HCT116 (cell line): ENCODE data around the gene ACAN. TPM values are rescaled to one million over a fixed set of nuclear protein-coding genes. Genes with fewer than 3 reads are reported as not detected.

Experiments used
- ATAC-seq: fragments of 200-7000 bp; cut with Tn5 transposase; 2 replicates; pipeline ENCODE4 v1.9.1; 2020; ENCODE audit warnings: mild to moderate bottlenecking, moderate library complexity
- BruUV-seq: library from RNA; stranded (reverse); fragments of 400-500 nt; replicated peaks from 2 replicates; lab custom pipeline; 2021; lab: Mats Ljungman, UMichigan
- CTCF ChIA-PET: fragments of 300-600 bp; sonication (Branson Sonifier 250); formaldehyde crosslinking; loops from one replicate; lab custom pipeline; 2021; ENCODE audit warnings: antibody characterized with exemption; lab: Charles Lee
- POLR2A ChIA-PET: fragments of 300-600, 350-600 bp; sonication (Branson Sonifier 250); formaldehyde crosslinking; loops from one replicate; lab custom pipeline; 2021; ENCODE audit warnings: antibody characterized with exemption; lab: Charles Lee
- RAD21 ChIA-PET, 2 experiments: fragments of 300-600 bp; sonication (Branson Sonifier 250); formaldehyde crosslinking; loops; one replicate each; lab custom pipeline; 2023; ENCODE audit warnings: low total read pairs in 2 of 2; ENCODE audit not compliant: uncharacterized antibody in 2 of 2, unreplicated experiment in 2 of 2, low non-redundant PET in 1 of 2; lab: Charles Lee
- DNase-seq: peaks from one replicate; pipeline ENCODE4 v3.0.0-alpha.2; 2010; ENCODE audit warnings: low read depth, low spot score
- H2AFZ ChIP-seq: fragments of 200-600 bp; shearing (Covaris generic), sonication (generic); 2 replicates; pipeline ENCODE4 v1.6.1; 2017; ENCODE audit warnings: low read depth, mixed run types, mixed read lengths, antibody characterized with exemption, low read length; ENCODE audit not compliant: poor library complexity, severe bottlenecking
- H3K27ac ChIP-seq: 2 replicates; pipeline ENCODE4 v1.5.1; 2012; ENCODE audit warnings: low read depth, low read length
- H3K27me3 ChIP-seq: fragments of 200-600 bp; sonication (generic); 2 replicates; pipeline ENCODE4 v1.6.1; 2016; ENCODE audit warnings: mixed run types, low read length, mixed read lengths; ENCODE audit not compliant: insufficient read depth
- H3K36me3 ChIP-seq, 2 experiments: fragments of 200-500 bp in 1 of 2; fragments of 200-600 bp in 1 of 2; sonication (Bioruptor generic) in 1 of 2; sonication (generic) in 1 of 2; 2 replicates each; pipeline versions ENCODE4 v1.5.1 to v1.6.1; 2014 to 2016; ENCODE audit warnings: low read length in 2 of 2, inconsistent platforms in 1 of 2, mixed read lengths in 1 of 2, mixed run types in 1 of 2; ENCODE audit not compliant: insufficient read depth in 2 of 2, control insufficient read depth in 1 of 2
- H3K4me1 ChIP-seq, 2 experiments: fragments of 200-600 bp in 1 of 2; sonication (generic) in 1 of 2; 2 replicates each; pipeline versions ENCODE4 v1.5.1 to v1.6.1; 2012 to 2017; ENCODE audit warnings: low read length in 2 of 2, inconsistent platforms in 1 of 2, mild to moderate bottlenecking in 1 of 2, mixed read lengths in 1 of 2, mixed run types in 1 of 2, moderate library complexity in 1 of 2; ENCODE audit not compliant: insufficient read depth in 2 of 2, control insufficient read depth in 1 of 2
- H3K4me2 ChIP-seq: fragments of 200-600 bp; sonication (generic); 2 replicates; pipeline ENCODE4 v1.6.1; 2017; ENCODE audit warnings: mixed run types, low read length, mixed read lengths
- H3K4me3 ChIP-seq, 2 experiments: fragments of 200-600 bp in 1 of 2; sonication (generic) in 1 of 2; replicated peaks in 1 of 2; 2 replicates each; pipeline ENCODE4 v1.5.1; 2011 to 2016; ENCODE audit warnings: low read length in 2 of 2, control low read depth in 1 of 2, low read depth in 1 of 2, mild to moderate bottlenecking in 1 of 2, mixed read lengths in 1 of 2, mixed run types in 1 of 2
- H3K79me2 ChIP-seq: fragments of 200-600 bp; sonication (generic); 2 replicates; pipeline ENCODE4 v1.6.1; 2017; ENCODE audit warnings: mild to moderate bottlenecking, mixed run types, low read length, moderate library complexity, mixed read lengths; ENCODE audit not compliant: insufficient read depth
- H3K9ac ChIP-seq: fragments of 200-600 bp; sonication (generic); 2 replicates; pipeline ENCODE4 v1.6.1; 2016; ENCODE audit warnings: low read length, mixed read lengths
- H3K9me2 ChIP-seq: fragments of 200-600 bp; sonication (generic), shearing (Covaris generic); 2 replicates; pipeline ENCODE4 v1.6.1; 2017; ENCODE audit warnings: mixed run types, mild to moderate bottlenecking, moderate library complexity; ENCODE audit not compliant: insufficient read depth
- H3K9me3 ChIP-seq, 2 experiments: fragments of 200-500 bp in 1 of 2; fragments of 200-600 bp in 1 of 2; sonication (Bioruptor generic) in 1 of 2; sonication (generic) in 1 of 2; 2 replicates each; pipeline ENCODE4 v1.6.1; 2014 to 2017; ENCODE audit warnings: low read length in 2 of 2, mixed read lengths in 2 of 2, inconsistent platforms in 1 of 2, low read depth in 1 of 2, mild to moderate bottlenecking in 1 of 2, mixed run types in 1 of 2, moderate library complexity in 1 of 2; ENCODE audit not compliant: control insufficient read depth in 1 of 2, insufficient read depth in 1 of 2
- H4K20me1 ChIP-seq: fragments of 200-600 bp; sonication (generic), shearing (Covaris generic); 2 replicates; pipeline ENCODE4 v1.6.1; 2017; ENCODE audit warnings: mixed run types, mild to moderate bottlenecking, moderate library complexity; ENCODE audit not compliant: insufficient read depth
- CBX3 ChIP-seq: IDR thresholded peaks from 2 replicates; pipeline ENCODE4 v1.6.1; 2012; ENCODE audit warnings: low read depth
- EGR1 ChIP-seq: IDR thresholded peaks from 2 replicates; pipeline ENCODE4 v1.6.1; 2012; ENCODE audit warnings: low read depth
- ELF1 ChIP-seq: IDR thresholded peaks from 2 replicates; pipeline ENCODE4 v1.6.1; 2012; ENCODE audit warnings: low read depth, borderline replicate concordance
- EZH2 ChIP-seq: fragments of 200-600 bp; sonication (generic); IDR thresholded peaks from 2 replicates; pipeline ENCODE4 v1.6.1; 2017; ENCODE audit warnings: antibody characterized with exemption, mixed run types
- FOSL1 ChIP-seq: IDR thresholded peaks from 2 replicates; pipeline ENCODE4 v1.6.1; 2012; ENCODE audit warnings: low read depth
- JUND ChIP-seq: IDR thresholded peaks from 2 replicates; pipeline ENCODE4 v1.6.1; 2012
- POLR2A ChIP-seq: IDR thresholded peaks from 2 replicates; pipeline ENCODE4 v1.7.0; 2011; ENCODE audit warnings: borderline replicate concordance; ENCODE audit not compliant: insufficient read depth, insufficient read length; ENCODE audit errors: extremely low read depth
- POLR2AphosphoS5 ChIP-seq: IDR thresholded peaks from 2 replicates; pipeline ENCODE4 v1.6.1; 2011; ENCODE audit warnings: mild to moderate bottlenecking, low read depth, low read length, moderate library complexity
- RAD21 ChIP-seq: IDR thresholded peaks from 2 replicates; pipeline ENCODE4 v1.6.1; 2012; ENCODE audit warnings: low read depth, mild to moderate bottlenecking
- SIN3A ChIP-seq: IDR thresholded peaks from 2 replicates; pipeline ENCODE4 v1.6.1; 2012; ENCODE audit warnings: low read depth
- SP1 ChIP-seq: IDR thresholded peaks from 2 replicates; pipeline ENCODE4 v1.6.1; 2012; ENCODE audit warnings: low read depth
- YY1 ChIP-seq: IDR thresholded peaks from 2 replicates; pipeline ENCODE4 v1.6.1; 2011; ENCODE audit warnings: low read length, low read depth, moderate library complexity, mild to moderate bottlenecking; ENCODE audit not compliant: insufficient replicate concordance; ENCODE audit errors: extremely low read depth
- ZFX ChIP-seq: fragments of 450-650 bp; IDR thresholded peaks from 2 replicates; pipeline ENCODE4 v1.6.1; 2017
- ZNF274 ChIP-seq: fragments of 200-500 bp; sonication (Bioruptor generic); IDR thresholded peaks from 2 replicates; pipeline ENCODE4 v1.6.1; 2014; ENCODE audit warnings: mild to moderate bottlenecking, low read depth, low read length, inconsistent platforms
- intact Hi-C: fragments of 100-400 bp; cut with micrococcal nuclease; formaldehyde crosslinking; loops from 2 replicates; pipeline ENCODE4 v1.10.0; 2022
- total RNA-seq: library from RNA; stranded (reverse); gene quantifications from one replicate; pipeline ENCODE4 v1.2.1, GENCODE V29; 2021; ENCODE audit not compliant: unreplicated experiment
- TF ChIP-seq, protein P1 (sequence below): IDR thresholded peaks from 2 replicates; pipeline ENCODE4 v1.6.1; 2012; ENCODE audit warnings: low read depth
- TF ChIP-seq, protein P2 (sequence below): IDR thresholded peaks from 2 replicates; pipeline ENCODE4 v1.6.1; 2011; ENCODE audit warnings: mild to moderate bottlenecking, low read length, moderate library complexity; ENCODE audit not compliant: insufficient replicate concordance; ENCODE audit errors: extremely low read depth
- TF ChIP-seq, protein P3 (sequence below): IDR thresholded peaks from 2 replicates; pipeline ENCODE4 v1.6.1; 2012
- TF ChIP-seq, protein P4 (sequence below): IDR thresholded peaks from 2 replicates; pipeline ENCODE4 v1.6.1; 2012

The ACAN gene
- total RNA-seq, 1 experiment from 2014 or later = not detected

DNA sequence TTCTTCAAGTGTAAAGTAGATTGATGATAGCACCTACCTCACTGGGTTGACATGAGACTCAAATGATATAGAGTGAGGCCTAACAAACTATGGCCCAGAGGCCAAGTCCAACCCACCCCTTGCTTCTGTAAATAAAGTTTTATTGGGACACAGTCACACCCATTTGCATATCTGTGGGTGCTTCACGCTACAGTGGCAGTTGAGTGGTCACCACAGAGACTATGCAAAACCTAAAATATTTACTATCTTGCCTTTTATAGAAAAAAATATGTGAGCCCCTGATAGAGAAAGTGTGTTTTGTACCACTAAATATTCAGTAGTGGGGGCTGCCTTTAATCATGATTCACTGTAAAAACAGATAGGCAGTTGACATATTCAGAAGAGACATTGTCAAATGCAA is 38.0 kb downstream of the ACAN start:
- no TSS peak for BruUV-seq
- no peaks in the 10 kb centered on the region for H3K79me2 ChIP-seq
- RAD21 ChIA-PET = no interaction called here
- no peaks in the 10 kb centered on the region for H4K20me1 ChIP-seq
- H2AFZ ChIP-seq = no peak overlapping the region
- H3K27ac ChIP-seq = no peak overlapping the region
- no peak for DNase-seq
- POLR2A ChIA-PET = no interaction called here
- no peak overlapping the region for H3K9ac ChIP-seq
- CTCF ChIA-PET = no interaction called here
- H3K36me3 ChIP-seq = no peaks in the 10 kb centered on the region
- H3K4me2 ChIP-seq = no peak overlapping the region
- no peaks in the 10 kb centered on the region for H3K27me3 ChIP-seq
- intact Hi-C loops = no loop called here
- TF ChIP-seq ZFX (no peak), EZH2 (no peak), JUND (no peak), FOSL1 (no peak), SP1 (no peak), ELF1 (no peak)
- TF ChIP-seq, protein P1, sequence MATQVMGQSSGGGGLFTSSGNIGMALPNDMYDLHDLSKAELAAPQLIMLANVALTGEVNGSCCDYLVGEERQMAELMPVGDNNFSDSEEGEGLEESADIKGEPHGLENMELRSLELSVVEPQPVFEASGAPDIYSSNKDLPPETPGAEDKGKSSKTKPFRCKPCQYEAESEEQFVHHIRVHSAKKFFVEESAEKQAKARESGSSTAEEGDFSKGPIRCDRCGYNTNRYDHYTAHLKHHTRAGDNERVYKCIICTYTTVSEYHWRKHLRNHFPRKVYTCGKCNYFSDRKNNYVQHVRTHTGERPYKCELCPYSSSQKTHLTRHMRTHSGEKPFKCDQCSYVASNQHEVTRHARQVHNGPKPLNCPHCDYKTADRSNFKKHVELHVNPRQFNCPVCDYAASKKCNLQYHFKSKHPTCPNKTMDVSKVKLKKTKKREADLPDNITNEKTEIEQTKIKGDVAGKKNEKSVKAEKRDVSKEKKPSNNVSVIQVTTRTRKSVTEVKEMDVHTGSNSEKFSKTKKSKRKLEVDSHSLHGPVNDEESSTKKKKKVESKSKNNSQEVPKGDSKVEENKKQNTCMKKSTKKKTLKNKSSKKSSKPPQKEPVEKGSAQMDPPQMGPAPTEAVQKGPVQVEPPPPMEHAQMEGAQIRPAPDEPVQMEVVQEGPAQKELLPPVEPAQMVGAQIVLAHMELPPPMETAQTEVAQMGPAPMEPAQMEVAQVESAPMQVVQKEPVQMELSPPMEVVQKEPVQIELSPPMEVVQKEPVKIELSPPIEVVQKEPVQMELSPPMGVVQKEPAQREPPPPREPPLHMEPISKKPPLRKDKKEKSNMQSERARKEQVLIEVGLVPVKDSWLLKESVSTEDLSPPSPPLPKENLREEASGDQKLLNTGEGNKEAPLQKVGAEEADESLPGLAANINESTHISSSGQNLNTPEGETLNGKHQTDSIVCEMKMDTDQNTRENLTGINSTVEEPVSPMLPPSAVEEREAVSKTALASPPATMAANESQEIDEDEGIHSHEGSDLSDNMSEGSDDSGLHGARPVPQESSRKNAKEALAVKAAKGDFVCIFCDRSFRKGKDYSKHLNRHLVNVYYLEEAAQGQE = no peak
- H3K4me3 ChIP-seq = no peak overlapping the region
- ATAC-seq = no peak
- no peaks in the 10 kb centered on the region for H3K4me1 ChIP-seq
- no peaks in the 10 kb centered on the region for H3K9me2 ChIP-seq
- no peaks in the 10 kb centered on the region for H3K9me3 ChIP-seq

DNA sequence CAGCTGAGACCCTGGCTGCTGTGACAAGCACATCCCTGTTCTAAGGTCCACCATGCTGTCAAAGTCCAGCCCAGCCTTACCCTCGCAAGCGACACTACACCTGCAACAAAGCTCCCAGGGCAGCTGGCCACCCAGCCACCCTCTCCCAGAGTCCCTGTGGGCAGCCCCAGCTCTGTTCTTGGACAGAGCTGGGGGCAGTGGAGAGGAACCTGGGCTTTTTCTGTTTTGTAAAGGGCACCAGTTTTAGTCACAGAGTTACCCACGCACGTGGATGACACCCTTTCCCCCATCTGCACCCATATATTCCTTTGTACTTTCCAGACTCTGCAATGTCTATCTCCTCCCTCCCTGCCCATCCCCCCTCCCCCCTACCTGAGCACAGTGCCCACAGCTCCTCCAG is 38.9 kb downstream of the ACAN start:
- no peaks in the 10 kb centered on the region for H4K20me1 ChIP-seq
- H3K9ac ChIP-seq = no peak overlapping the region
- CTCF ChIA-PET = no interaction called here
- intact Hi-C loops = no loop called here
- H3K9me2 ChIP-seq = no peaks in the 10 kb centered on the region
- H3K4me3 ChIP-seq = no peak overlapping the region
- no peaks in the 10 kb centered on the region for H3K36me3 ChIP-seq
- ATAC-seq (no peak), DNase-seq (no peak)
- no peaks in the 10 kb centered on the region for H3K27me3 ChIP-seq
- no peaks in the 10 kb centered on the region for H3K4me1 ChIP-seq
- H3K79me2 ChIP-seq = no peaks in the 10 kb centered on the region
- RAD21 ChIA-PET = no interaction called here
- BruUV-seq = no TSS peak
- no peak overlapping the region for H3K27ac ChIP-seq
- H3K4me2 ChIP-seq = no peak overlapping the region
- no peak overlapping the region for H2AFZ ChIP-seq
- POLR2A ChIA-PET = no interaction called here
- H3K9me3 ChIP-seq = no peaks in the 10 kb centered on the region
- TF ChIP-seq YY1 (no peak), ZNF274 (no peak), FOSL1 (no peak), SIN3A (no peak), POLR2A (no peak), EGR1 (no peak), POLR2AphosphoS5 (no peak), RAD21 (no peak), SP1 (no peak), ELF1 (no peak), CBX3 (no peak)
- TF ChIP-seq, protein P2, sequence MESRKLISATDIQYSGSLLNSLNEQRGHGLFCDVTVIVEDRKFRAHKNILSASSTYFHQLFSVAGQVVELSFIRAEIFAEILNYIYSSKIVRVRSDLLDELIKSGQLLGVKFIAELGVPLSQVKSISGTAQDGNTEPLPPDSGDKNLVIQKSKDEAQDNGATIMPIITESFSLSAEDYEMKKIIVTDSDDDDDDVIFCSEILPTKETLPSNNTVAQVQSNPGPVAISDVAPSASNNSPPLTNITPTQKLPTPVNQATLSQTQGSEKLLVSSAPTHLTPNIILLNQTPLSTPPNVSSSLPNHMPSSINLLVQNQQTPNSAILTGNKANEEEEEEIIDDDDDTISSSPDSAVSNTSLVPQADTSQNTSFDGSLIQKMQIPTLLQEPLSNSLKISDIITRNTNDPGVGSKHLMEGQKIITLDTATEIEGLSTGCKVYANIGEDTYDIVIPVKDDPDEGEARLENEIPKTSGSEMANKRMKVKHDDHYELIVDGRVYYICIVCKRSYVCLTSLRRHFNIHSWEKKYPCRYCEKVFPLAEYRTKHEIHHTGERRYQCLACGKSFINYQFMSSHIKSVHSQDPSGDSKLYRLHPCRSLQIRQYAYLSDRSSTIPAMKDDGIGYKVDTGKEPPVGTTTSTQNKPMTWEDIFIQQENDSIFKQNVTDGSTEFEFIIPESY = no peak
- TF ChIP-seq, protein P3, sequence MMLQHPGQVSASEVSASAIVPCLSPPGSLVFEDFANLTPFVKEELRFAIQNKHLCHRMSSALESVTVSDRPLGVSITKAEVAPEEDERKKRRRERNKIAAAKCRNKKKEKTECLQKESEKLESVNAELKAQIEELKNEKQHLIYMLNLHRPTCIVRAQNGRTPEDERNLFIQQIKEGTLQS = no peak
- TF ChIP-seq, protein P4, sequence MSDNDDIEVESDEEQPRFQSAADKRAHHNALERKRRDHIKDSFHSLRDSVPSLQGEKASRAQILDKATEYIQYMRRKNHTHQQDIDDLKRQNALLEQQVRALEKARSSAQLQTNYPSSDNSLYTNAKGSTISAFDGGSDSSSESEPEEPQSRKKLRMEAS = no peak
